Parathyroid adenoma (tissue), 2 donors: ENCODE measurements around the gene CHPF2.

Experiments
- H2AFZ ChIP-seq: fragments of 300-600 bp; sonication (generic); one replicate; pipeline ENCODE4 v1.7.0; 2017; ENCODE audit warnings: antibody characterized with exemption, mild to moderate bottlenecking
- H3K27ac ChIP-seq: fragments of 300-600 bp; sonication (generic); one replicate; pipeline ENCODE4 v1.7.0; 2017
- H3K27me3 ChIP-seq: fragments of 300-600 bp; sonication (generic); one replicate; pipeline ENCODE4 v1.7.0; 2017; ENCODE audit warnings: low read length; ENCODE audit not compliant: control insufficient read depth, insufficient read depth
- H3K36me3 ChIP-seq: fragments of 300-600 bp; sonication (generic); one replicate; pipeline ENCODE4 v1.7.0; 2017; ENCODE audit warnings: low read length; ENCODE audit not compliant: control insufficient read depth, insufficient read depth
- H3K4me1 ChIP-seq: fragments of 300-600 bp; sonication (generic); one replicate; pipeline ENCODE4 v1.7.0; 2017; ENCODE audit warnings: control low read depth
- H3K4me2 ChIP-seq: fragments of 300-600 bp; sonication (generic); one replicate; pipeline ENCODE4 v1.7.0; 2017; ENCODE audit warnings: low read length
- H3K4me3 ChIP-seq: fragments of 300-600 bp; sonication (generic); one replicate; pipeline ENCODE4 v1.7.0; 2017; ENCODE audit warnings: low read depth, low read length
- H3K79me2 ChIP-seq: fragments of 300-600 bp; sonication (generic); one replicate; pipeline ENCODE4 v1.7.0; 2017; ENCODE audit warnings: control low read depth
- H3K9ac ChIP-seq: fragments of 300-600 bp; sonication (generic); one replicate; pipeline ENCODE4 v1.7.0; 2017; ENCODE audit warnings: mild to moderate bottlenecking
- H3K9me3 ChIP-seq: fragments of 300-600 bp; sonication (generic); one replicate; pipeline ENCODE4 v1.7.0; 2017; ENCODE audit warnings: low read length; ENCODE audit not compliant: control insufficient read depth
- CTCF ChIP-seq: fragments of 300-600 bp; sonication (generic); IDR thresholded peaks from one replicate; pipeline ENCODE4 v1.7.0; 2017; ENCODE audit warnings: antibody characterized with exemption, mild to moderate bottlenecking
- donor health status: primary hyperparathyroidism.

CHPF2 gene

GRCh38 chr7:151232917-151233701, 826 bp downstream of the CHPF2 start:
- H3K27ac ChIP-seq: peak overlapping the region; percentile 81
- H2AFZ ChIP-seq: peak overlapping the region; percentile 100
- peak overlapping the region; percentile 62 for H3K4me2 ChIP-seq
- peak overlapping the region; percentile 87 for H3K4me3 ChIP-seq
- TF ChIP-seq CTCF: no peak
- H3K79me2 ChIP-seq: peaks cover 31% of the 10 kb centered on the region
- peaks cover 20% of the 10 kb centered on the region for H3K4me1 ChIP-seq
- no peaks in the 10 kb centered on the region for H3K9me3 ChIP-seq
- peak overlapping the region; percentile 93 for H3K9ac ChIP-seq
- H3K27me3 ChIP-seq: no peaks in the 10 kb centered on the region
- no peaks in the 10 kb centered on the region for H3K36me3 ChIP-seq

- Histone ChIP-seq H3K9me3 (no peaks in the 10 kb centered on the region), H3K4me3 (peak overlapping the region; percentile 87), H3K79me2 (peaks cover 27% of the 10 kb centered on the region), H3K9ac (no peak overlapping the region), H2AFZ (no peak overlapping the region), H3K27ac (peak overlapping the region; percentile 81), H3K27me3 (no peaks in the 10 kb centered on the region), H3K4me1 (peaks cover 17% of the 10 kb centered on the region), H3K4me2 (peak overlapping the region; percentile 62), H3K36me3 (no peaks in the 10 kb centered on the region)
- TF ChIP-seq CTCF: no peak
These were observed 1.5 kb downstream of the CHPF2 start for GRCh38 chr7:151233804-151234203.

GRCh38 chr7:151235091-151235787, 3.0 kb downstream of the CHPF2 start:
- TF ChIP-seq CTCF: no peak
- H3K4me1 ChIP-seq: peaks cover 17% of the 10 kb centered on the region
- H3K9ac ChIP-seq: no peak overlapping the region
- no peak overlapping the region for H3K27ac ChIP-seq
- H3K27me3 ChIP-seq: no peaks in the 10 kb centered on the region
- no peaks in the 10 kb centered on the region for H3K9me3 ChIP-seq
- H2AFZ ChIP-seq: no peak overlapping the region
- H3K36me3 ChIP-seq: no peaks in the 10 kb centered on the region
- peaks cover 25% of the 10 kb centered on the region for H3K79me2 ChIP-seq
- H3K4me2 ChIP-seq: no peak overlapping the region
- H3K4me3 ChIP-seq: no peak overlapping the region

- H3K27me3 ChIP-seq: no peaks in the 10 kb centered on the region
- H3K4me1 ChIP-seq: peaks cover 15% of the 10 kb centered on the region
- no peaks in the 10 kb centered on the region for H3K36me3 ChIP-seq
- H3K9me3 ChIP-seq: no peaks in the 10 kb centered on the region
- H2AFZ ChIP-seq: no peak overlapping the region
- peaks cover 25% of the 10 kb centered on the region for H3K79me2 ChIP-seq
- TF ChIP-seq CTCF: no peak
- H3K27ac ChIP-seq: no peak overlapping the region
- H3K4me3 ChIP-seq: no peak overlapping the region
- H3K9ac ChIP-seq: no peak overlapping the region
- H3K4me2 ChIP-seq: no peak overlapping the region
These were observed 4.1 kb downstream of the CHPF2 start for GRCh38 chr7:151236406-151236805.
